Loucy (cell line): Measurements from ENCODE around the gene P2RX1.
"Not testable (repeated sequence)": the region's sequence is repeated elsewhere in the genome, so short reads cannot be mapped to it uniquely, and the experiment has no call there.

Experiments used
- H2AFZ ChIP-seq: fragments of 200-600 bp; sonication (generic); 2 replicates; pipeline ENCODE4 v1.6.0; 2016; ENCODE audit warnings: antibody characterized with exemption, mild to moderate bottlenecking, low read length, moderate library complexity
- H3F3A ChIP-seq: fragments of 200-600 bp; 2 replicates; pipeline ENCODE4 v1.6.0; 2016; ENCODE audit warnings: antibody characterized with exemption, low read depth, mild to moderate bottlenecking
- H3K27me3 ChIP-seq: fragments of 200-600 bp; sonication (generic); 2 replicates; pipeline ENCODE4 v1.6.1; 2014; ENCODE audit warnings: low read length, mild to moderate bottlenecking; ENCODE audit not compliant: insufficient read depth, poor library complexity, severe bottlenecking
- H3K36me3 ChIP-seq: fragments of 200-600 bp; sonication (generic); 2 replicates; pipeline ENCODE4 v1.6.1; 2016; ENCODE audit warnings: low read length; ENCODE audit not compliant: insufficient read depth
- H3K4me1 ChIP-seq: fragments of 200-600 bp; sonication (generic); 2 replicates; pipeline ENCODE4 v1.5.1; 2014; ENCODE audit warnings: low read length, mild to moderate bottlenecking; ENCODE audit not compliant: insufficient read depth, poor library complexity, severe bottlenecking
- H3K4me2 ChIP-seq: fragments of 200-600 bp; sonication (generic); 2 replicates; pipeline ENCODE4 v1.6.0; 2014; ENCODE audit warnings: antibody characterized with exemption, low read length, low read depth, mild to moderate bottlenecking; ENCODE audit not compliant: poor library complexity, severe bottlenecking
- H3K4me3 ChIP-seq: fragments of 200-600 bp; sonication (generic); 2 replicates; pipeline ENCODE4 v1.5.1; 2014; ENCODE audit warnings: low read length, mild to moderate bottlenecking, mixed read lengths; ENCODE audit not compliant: poor library complexity, severe bottlenecking
- H3K79me2 ChIP-seq: fragments of 200-600 bp; sonication (generic); 2 replicates; pipeline ENCODE4 v1.6.1; 2014; ENCODE audit warnings: low read length; ENCODE audit not compliant: insufficient read depth
- H3K9ac ChIP-seq: fragments of 200-600 bp; sonication (generic); 2 replicates; pipeline ENCODE4 v1.6.0; 2014; ENCODE audit warnings: mild to moderate bottlenecking, low read depth, low read length, moderate library complexity; ENCODE audit not compliant: poor library complexity, severe bottlenecking
- H3K9me2 ChIP-seq: fragments of 200-600 bp; sonication (generic); replicated peaks from 2 replicates; pipeline ENCODE4 v1.6.1; 2016; ENCODE audit warnings: low read depth, low read length, mixed read lengths
- H3K9me3 ChIP-seq: fragments of 200-600 bp; sonication (generic); 2 replicates; pipeline ENCODE4 v1.6.1; 2014; ENCODE audit warnings: mild to moderate bottlenecking, antibody characterized with exemption, low read length, low read depth; ENCODE audit not compliant: insufficient read depth
- H4K20me1 ChIP-seq: fragments of 200-600 bp; sonication (generic); 2 replicates; pipeline ENCODE4 v1.6.0; 2014; ENCODE audit warnings: antibody characterized with exemption, low read length, mild to moderate bottlenecking; ENCODE audit not compliant: insufficient read depth, poor library complexity, severe bottlenecking
- CTCF ChIP-seq: fragments of 200-600 bp; sonication (generic); conservative IDR thresholded peaks from 2 replicates; pipeline ENCODE4 v1.5.1; 2014; ENCODE audit warnings: mild to moderate bottlenecking, antibody characterized with exemption, low read length
- EZH2phosphoT487 ChIP-seq: fragments of 200-600 bp; IDR thresholded peaks from 2 replicates; pipeline ENCODE4 v1.6.1; 2018; ENCODE audit warnings: antibody characterized with exemption, mild to moderate bottlenecking, moderate library complexity, borderline replicate concordance

Gene P2RX1

GRCh38 chr17:3857261-3858105 lies 58.8 kb downstream of the P2RX1 start:
- Histone ChIP-seq H3K9me3 (no peaks in the 10 kb centered on the region), H3K9ac (no peak overlapping the region), H3F3A (no peaks in the 10 kb centered on the region), H3K4me3 (no peak overlapping the region), H3K79me2 (no peaks in the 10 kb centered on the region), H4K20me1 (no peaks in the 10 kb centered on the region), H3K4me1 (no peaks in the 10 kb centered on the region), H2AFZ (no peak overlapping the region), H3K27me3 (no peaks in the 10 kb centered on the region), H3K4me2 (no peak overlapping the region), H3K36me3 (no peaks in the 10 kb centered on the region), H3K9me2 (no peaks in the 10 kb centered on the region)
- TF ChIP-seq CTCF, result no peak; the same call in 1 of the 2 replicates
- no peak for TF ChIP-seq EZH2phosphoT487

GRCh38 chr17:3854204-3854603 lies 62.1 kb downstream of the P2RX1 start:
- not testable (repeated sequence) for H3K9me3 ChIP-seq

GRCh38 chr17:3852561-3852960 lies 63.7 kb downstream of the P2RX1 start:
- Histone ChIP-seq H3K36me3 (no peaks in the 10 kb centered on the region), H2AFZ (no peak overlapping the region), H3K9me2 (no peaks in the 10 kb centered on the region), H3K4me2 (no peak overlapping the region), H3K9me3 (no peaks in the 10 kb centered on the region), H3F3A (no peaks in the 10 kb centered on the region), H3K27me3 (no peaks in the 10 kb centered on the region), H3K4me1 (peaks cover 5% of the 10 kb centered on the region), H3K9ac (no peak overlapping the region), H4K20me1 (no peaks in the 10 kb centered on the region), H3K4me3 (no peak overlapping the region), H3K79me2 (no peaks in the 10 kb centered on the region)
- TF ChIP-seq CTCF (no peak), EZH2phosphoT487 (no peak)

More at GRCh38 chr17:3854204-3854603, 62.1 kb downstream of the P2RX1 start:
- not testable (repeated sequence) for H3K36me3 ChIP-seq, H3K9ac ChIP-seq, H3K4me3 ChIP-seq, H2AFZ ChIP-seq, H3K27me3 ChIP-seq, H3K4me2 ChIP-seq, H3K79me2 ChIP-seq, H3K4me1 ChIP-seq, H3K9me2 ChIP-seq, H4K20me1 ChIP-seq, H3F3A ChIP-seq
